Ishikawa (cell line): ENCODE results near the gene PLXNA2.

Experiments used
- CEBPB ChIP-seq: IDR thresholded peaks from 2 replicates; pipeline ENCODE4 v1.6.1; 2012
- CREB1 ChIP-seq: IDR thresholded peaks from 2 replicates; pipeline ENCODE4 v1.6.1; 2012; ENCODE audit warnings: low read depth
- EGR1 ChIP-seq: IDR thresholded peaks from 2 replicates; pipeline ENCODE4 v1.6.1; 2012
- EP300 ChIP-seq: IDR thresholded peaks from 2 replicates; pipeline ENCODE4 v1.6.1; 2012; ENCODE audit warnings: borderline replicate concordance
- FOXM1 ChIP-seq: IDR thresholded peaks from 2 replicates; pipeline ENCODE4 v1.6.1; 2012; ENCODE audit warnings: low read depth, borderline replicate concordance
- NFIC ChIP-seq: IDR thresholded peaks from 2 replicates; pipeline ENCODE4 v1.6.1; 2012
- RAD21 ChIP-seq: IDR thresholded peaks from 2 replicates; pipeline ENCODE4 v1.6.1; 2012; ENCODE audit warnings: low read depth
- REST ChIP-seq: IDR thresholded peaks from 2 replicates; pipeline ENCODE4 v1.6.1; 2012; ENCODE audit warnings: low read depth, mild to moderate bottlenecking
- TAF1 ChIP-seq: IDR thresholded peaks from 2 replicates; pipeline ENCODE4 v1.6.1; 2012; ENCODE audit warnings: low read depth, mild to moderate bottlenecking
- TCF12 ChIP-seq: IDR thresholded peaks from 2 replicates; pipeline ENCODE4 v1.6.1; 2012; ENCODE audit warnings: low read depth
- TEAD4 ChIP-seq: IDR thresholded peaks from 2 replicates; pipeline ENCODE4 v1.6.1; 2012
- USF1 ChIP-seq: IDR thresholded peaks from 2 replicates; pipeline ENCODE4 v1.6.1; 2012
- YY1 ChIP-seq: IDR thresholded peaks from 2 replicates; pipeline ENCODE4 v1.6.1; 2012; ENCODE audit warnings: low read depth
- ZBTB7A ChIP-seq: IDR thresholded peaks from 2 replicates; pipeline ENCODE4 v1.6.1; 2012; ENCODE audit warnings: low read depth
- TF ChIP-seq, protein P1 (sequence below): IDR thresholded peaks from 2 replicates; pipeline ENCODE4 v1.6.1; 2012

The PLXNA2 gene

DNA sequence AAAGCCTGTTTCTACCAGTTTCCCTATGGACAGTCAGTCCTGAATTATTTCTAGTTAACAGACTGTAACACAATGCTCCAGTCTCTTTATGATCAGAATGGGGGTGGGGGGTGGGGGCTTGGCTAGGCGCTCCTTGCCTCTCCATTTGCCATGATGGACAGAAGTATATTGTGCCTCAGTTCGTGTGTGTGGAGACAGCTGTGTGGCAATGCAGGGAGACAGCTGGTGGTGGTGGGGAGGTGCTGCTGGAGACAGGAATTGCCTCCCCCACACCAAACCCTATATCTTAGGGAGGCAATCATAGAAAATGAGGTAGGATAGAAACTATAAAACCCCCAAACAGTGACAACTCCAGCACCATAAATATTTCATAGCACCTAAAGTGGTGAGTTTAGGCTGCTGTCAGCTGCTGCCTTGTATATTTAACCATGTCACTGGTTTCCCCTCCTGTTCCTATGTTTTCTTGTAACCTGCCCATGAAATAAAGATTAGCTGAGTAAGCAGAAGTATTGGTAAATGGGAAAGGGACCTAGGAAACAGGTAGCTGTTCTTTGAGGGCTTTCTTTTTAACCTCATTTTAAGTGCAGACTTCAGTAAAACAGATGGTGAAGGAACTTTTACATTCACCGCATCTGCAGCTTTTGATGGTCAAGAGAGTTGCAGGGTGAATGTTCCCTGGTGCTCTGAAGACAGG lies 3.4 kb downstream of the PLXNA2 start:
- TF ChIP-seq USF1 (no peak), EP300 (no peak), NFIC (no peak), YY1 (no peak), RAD21 (no peak), CEBPB (no peak), REST (no peak), FOXM1 (no peak), ZBTB7A (no peak), TCF12 (no peak), CREB1 (no peak), TAF1 (no peak)
- TF ChIP-seq, protein P1, sequence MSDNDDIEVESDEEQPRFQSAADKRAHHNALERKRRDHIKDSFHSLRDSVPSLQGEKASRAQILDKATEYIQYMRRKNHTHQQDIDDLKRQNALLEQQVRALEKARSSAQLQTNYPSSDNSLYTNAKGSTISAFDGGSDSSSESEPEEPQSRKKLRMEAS: no peak

- TF ChIP-seq EGR1 (no peak), TEAD4 (no peak), FOXM1 (no peak), ZBTB7A (no peak), TAF1 (no peak), CEBPB (no peak), CREB1 (no peak)
- TF ChIP-seq, protein P1: no peak
Measured at GRCh38 chr1:208239473-208240381, 4.5 kb downstream of the PLXNA2 start.

DNA sequence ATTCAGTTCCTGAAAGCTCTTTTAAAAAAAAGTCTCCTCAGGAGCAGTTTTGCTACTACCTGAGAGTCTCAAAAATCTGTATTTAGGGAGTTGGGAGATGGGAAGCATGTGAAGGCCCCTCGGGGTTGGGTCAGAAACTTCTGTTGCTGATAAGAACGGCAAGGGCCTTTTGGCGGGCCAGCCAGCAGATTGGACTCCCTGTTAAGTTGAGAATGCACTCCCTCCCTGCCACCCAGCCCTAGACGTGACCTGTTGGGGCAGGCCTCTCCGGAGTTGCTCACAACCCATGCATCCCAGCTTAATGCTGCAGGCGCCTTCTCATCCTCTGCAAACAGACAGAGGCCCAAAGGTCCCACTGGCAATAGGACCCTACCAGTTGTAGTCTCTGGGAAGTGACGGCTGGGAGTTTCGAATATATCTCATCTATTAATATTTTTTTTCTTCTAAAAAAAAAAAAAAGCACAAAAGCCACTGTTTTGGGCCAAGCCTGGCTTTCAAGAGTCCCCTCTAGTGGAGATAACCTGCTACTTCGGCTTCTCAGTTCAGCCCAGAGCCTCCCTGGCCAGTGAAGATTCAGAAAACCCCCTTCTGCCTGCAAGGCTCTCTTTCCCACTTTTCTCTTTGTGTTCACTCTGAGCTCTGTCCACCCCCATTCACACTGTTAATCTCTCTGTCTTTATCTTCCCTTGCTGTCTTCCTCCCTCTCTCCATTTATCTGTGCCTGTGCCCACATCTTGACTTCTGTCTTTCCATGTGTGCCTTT lies 5.3 kb downstream of the PLXNA2 start:
- peak; percentile 38 for TF ChIP-seq RAD21
- no peak for TF ChIP-seq TEAD4
- TF ChIP-seq EGR1: no peak

DNA sequence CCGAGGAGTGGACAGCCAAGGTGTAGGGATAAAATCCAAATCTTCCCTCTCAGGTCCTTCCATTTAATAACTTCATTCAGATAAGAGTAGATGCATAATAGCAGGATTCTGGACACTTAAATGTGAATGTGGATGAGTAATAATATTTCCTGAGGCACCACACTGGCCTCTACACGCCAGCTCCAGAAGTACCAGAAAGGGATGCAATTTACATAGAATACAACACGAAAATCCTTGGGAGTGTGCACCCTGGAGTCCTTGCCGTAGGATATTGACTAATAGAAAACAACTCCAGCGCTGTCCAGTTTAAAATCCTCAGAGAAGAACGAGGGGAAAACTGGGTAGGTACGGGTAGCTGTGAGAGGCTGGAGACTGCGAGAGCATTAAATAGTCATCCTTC lies 6.9 kb downstream of the PLXNA2 start:
- TF ChIP-seq YY1 (no peak), TEAD4 (no peak), CREB1 (no peak), CEBPB (no peak), TCF12 (no peak), EGR1 (no peak), ZBTB7A (no peak), USF1 (no peak), FOXM1 (no peak), REST (no peak), TAF1 (no peak), NFIC (no peak)
- TF ChIP-seq, protein P1: no peak
